ENCODE data around the gene ABCC4. TPM values are rescaled to one million over a fixed set of nuclear protein-coding genes. Genes with fewer than 3 reads are reported as not detected.

The ABCC4 gene
- total and polyA plus RNA-seq, 9 of the 15 experiments (the other 6 are each of a cell fraction or from before 2014, with no cell fraction given), result 9.4 to 46.1 (median 25.4) TPM

GRCh38 chr13:95197548-95197947 is 103.7 kb downstream of the ABCC4 start (continued):
- TF ChIP-seq PKNOX1 (IDR thresholded peaks at IDR 0.05) (no peak), DPF2 (IDR thresholded peaks at IDR 0.05) (no peak), HNRNPL (IDR thresholded peaks at IDR 0.05; ENCODE audit: low read depth, low read length) (no peak), ZNF277 (CRISPR knock-in tag; IDR thresholded peaks at IDR 0.05; ENCODE audit: borderline replicate concordance) (no peak), SFPQ (IDR thresholded peaks at IDR 0.05; ENCODE audit: low read depth, low read length) (no peak), KLF16 (IDR thresholded peaks at IDR 0.05) (no peak), ZNF140 (CRISPR knock-in tag; IDR thresholded peaks at IDR 0.05) (no peak)

Data from K562 (cell line).